HEK293T (cell line): ENCODE measurements around the gene RNF103.
"Not testable (repeated sequence)": the region's sequence is repeated elsewhere in the genome, so short reads cannot be mapped to it uniquely, and the experiment has no call there.

ENCODE experiments used
- CTCF ChIA-PET: fragments of 350-600 bp; formaldehyde crosslinking; extraction: SDS; loops from one replicate; lab custom pipeline; 2021; ENCODE audit warnings: antibody characterized with exemption, inconsistent platforms; lab: Yijun Ruan, JAX
- POLR2A ChIA-PET: fragments of 350-600 bp; formaldehyde crosslinking; extraction: SDS; loops from one replicate; lab custom pipeline; 2020; ENCODE audit warnings: antibody characterized with exemption, inconsistent platforms; lab: Yijun Ruan, JAX
- DNase-seq: peaks from one replicate; pipeline ENCODE4 v3.0.0; 2012; ENCODE audit warnings: mixed read lengths; ENCODE audit errors: extremely low spot score
- ARNT ChIP-seq: fragments of 450-650 bp; IDR thresholded peaks from 2 replicates; pipeline ENCODE4 v1.6.1; 2017; ENCODE audit warnings: mild to moderate bottlenecking
- BHLHE40 ChIP-seq: fragments of 450-650 bp; IDR thresholded peaks from 2 replicates; pipeline ENCODE4 v1.6.1; 2016; ENCODE audit warnings: mild to moderate bottlenecking, moderate library complexity, borderline replicate concordance
- CTBP1 ChIP-seq: fragments of 450-650 bp; IDR thresholded peaks from 2 replicates; pipeline ENCODE4 v1.6.1; 2016; ENCODE audit warnings: borderline replicate concordance
- ELF4 ChIP-seq: fragments of 450-650 bp; IDR thresholded peaks from 2 replicates; pipeline ENCODE4 v1.6.1; 2017; ENCODE audit warnings: antibody characterized with exemption
- FOXA1 ChIP-seq: fragments of 450-650 bp; IDR thresholded peaks from 2 replicates; pipeline ENCODE4 v1.6.1; 2016; ENCODE audit warnings: mild to moderate bottlenecking
- FOXK2 ChIP-seq: fragments of 450-650 bp; IDR thresholded peaks from 2 replicates; pipeline ENCODE4 v1.6.1; 2016; ENCODE audit warnings: mild to moderate bottlenecking
- FOXM1 ChIP-seq: fragments of 450-650 bp; IDR thresholded peaks from 2 replicates; pipeline ENCODE4 v1.6.1; 2017; ENCODE audit warnings: mild to moderate bottlenecking, borderline replicate concordance
- HDGF ChIP-seq: fragments of 450-650 bp; IDR thresholded peaks from 2 replicates; pipeline ENCODE4 v1.6.1; 2017; ENCODE audit warnings: antibody characterized with exemption, borderline replicate concordance
- L3MBTL2 ChIP-seq: fragments of 450-650 bp; conservative IDR thresholded peaks from 2 replicates; pipeline ENCODE4 v1.6.1; 2016; ENCODE audit warnings: mild to moderate bottlenecking
- LEF1 ChIP-seq: fragments of 450-650 bp; IDR thresholded peaks from 2 replicates; pipeline ENCODE4 v1.6.1; 2017; ENCODE audit warnings: mild to moderate bottlenecking, borderline replicate concordance
- NFRKB ChIP-seq: fragments of 450-650 bp; IDR thresholded peaks from 2 replicates; pipeline ENCODE4 v1.6.1; 2016; ENCODE audit warnings: mild to moderate bottlenecking, moderate library complexity
- SP1 ChIP-seq: fragments of 450-650 bp; IDR thresholded peaks from 2 replicates; pipeline ENCODE4 v1.6.1; 2017
- SUZ12 ChIP-seq: fragments of 450-650 bp; IDR thresholded peaks from 2 replicates; pipeline ENCODE4 v1.6.1; 2016; ENCODE audit warnings: mild to moderate bottlenecking
- TARDBP ChIP-seq: fragments of 450-650 bp; IDR thresholded peaks from 2 replicates; pipeline ENCODE4 v1.6.1; 2016
- ZNF384 ChIP-seq: fragments of 450-650 bp; IDR thresholded peaks from 2 replicates; pipeline ENCODE4 v1.6.1; 2016
- TF ChIP-seq, protein P1 (sequence below): fragments of 450-650 bp; IDR thresholded peaks from 2 replicates; pipeline ENCODE4 v1.6.1; 2016

RNF103 gene

GRCh38 chr2:86592547-86593230, 31.0 kb downstream of the RNF103 start:
- DNase-seq: no peak
- TF ChIP-seq TARDBP (no peak), BHLHE40 (no peak)
- TF ChIP-seq, protein P1, sequence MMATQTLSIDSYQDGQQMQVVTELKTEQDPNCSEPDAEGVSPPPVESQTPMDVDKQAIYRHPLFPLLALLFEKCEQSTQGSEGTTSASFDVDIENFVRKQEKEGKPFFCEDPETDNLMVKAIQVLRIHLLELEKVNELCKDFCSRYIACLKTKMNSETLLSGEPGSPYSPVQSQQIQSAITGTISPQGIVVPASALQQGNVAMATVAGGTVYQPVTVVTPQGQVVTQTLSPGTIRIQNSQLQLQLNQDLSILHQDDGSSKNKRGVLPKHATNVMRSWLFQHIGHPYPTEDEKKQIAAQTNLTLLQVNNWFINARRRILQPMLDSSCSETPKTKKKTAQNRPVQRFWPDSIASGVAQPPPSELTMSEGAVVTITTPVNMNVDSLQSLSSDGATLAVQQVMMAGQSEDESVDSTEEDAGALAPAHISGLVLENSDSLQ: no peak
- CTCF ChIA-PET: no interaction called here
- POLR2A ChIA-PET: no interaction called here

- POLR2A ChIA-PET, DNase-seq: not testable (repeated sequence)
- CTCF ChIA-PET: interaction anchor here (0.7 kb wide), 1 partner anchor 407 kb away, joined by 3 read pairs; no protein-coding TSS in a partner anchor
Observed at GRCh38 chr2:86589701-86590100, 34.0 kb downstream of the RNF103 start.

- no peak for TF ChIP-seq CTBP1
- ChIA-PET POLR2A (no interaction called here), CTCF (no interaction called here)
- DNase-seq: no peak
Observed at GRCh38 chr2:86584151-86584913, 39.3 kb downstream of the RNF103 start.

DNA sequence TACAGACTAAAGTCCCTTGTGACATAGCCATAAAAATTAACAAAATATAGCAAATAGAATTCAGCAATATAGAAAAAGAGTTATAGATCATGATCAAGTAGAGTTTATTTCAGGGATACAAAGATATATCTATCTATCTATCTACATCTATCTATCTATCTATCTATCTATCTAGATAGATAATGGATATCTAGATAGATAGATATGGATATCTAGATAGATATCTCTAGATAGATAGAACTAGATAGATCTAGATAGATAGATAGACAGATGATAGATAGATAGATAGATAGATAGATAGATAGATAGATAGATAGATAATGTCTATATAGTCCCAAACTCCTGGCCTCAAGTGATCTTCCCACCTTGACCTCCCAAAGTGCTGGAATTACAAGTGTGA, 43.1 kb downstream of the RNF103 start:
- TF ChIP-seq FOXA1: no peak
- no peak for TF ChIP-seq ELF4
- no peak for TF ChIP-seq ZNF384
- no peak for TF ChIP-seq CTBP1
- no peak for TF ChIP-seq FOXM1
- TF ChIP-seq BHLHE40: no peak
- TF ChIP-seq NFRKB: no peak
- TF ChIP-seq SP1: no peak
- no peak for TF ChIP-seq FOXK2
- TF ChIP-seq HDGF: no peak
- no peak for TF ChIP-seq L3MBTL2
- no peak for TF ChIP-seq TARDBP
- ChIA-PET POLR2A (no interaction called here), CTCF (no interaction called here)
- no peak for DNase-seq

- CTCF ChIA-PET: no interaction called here
- no peak for DNase-seq
Observed at GRCh38 chr2:86577817-86578456, 45.7 kb downstream of the RNF103 start.

GRCh38 chr2:86570059-86570458, 53.6 kb downstream of the RNF103 start:
- CTCF ChIA-PET: interaction anchor here (0.5 kb wide), 1 partner anchor 1130 kb away, joined by 5 read pairs; no protein-coding TSS in a partner anchor
- TF ChIP-seq L3MBTL2 (no peak), SP1 (no peak), SUZ12 (no peak), BHLHE40 (no peak), HDGF (no peak), NFRKB (no peak), ARNT (no peak), FOXM1 (no peak), TARDBP (no peak)
- TF ChIP-seq, protein P1: no peak
- POLR2A ChIA-PET: no interaction called here
- no peak for DNase-seq

More at GRCh38 chr2:86577817-86578456, 45.7 kb downstream of the RNF103 start:
- POLR2A ChIA-PET: no interaction called here
- TF ChIP-seq FOXM1: no peak
- no peak for TF ChIP-seq TARDBP
- TF ChIP-seq SUZ12: no peak
- no peak for TF ChIP-seq ELF4
- no peak for TF ChIP-seq ZNF384
- no peak for TF ChIP-seq CTBP1
- TF ChIP-seq LEF1: no peak
- no peak for TF ChIP-seq L3MBTL2
- no peak for TF ChIP-seq BHLHE40
- TF ChIP-seq NFRKB: no peak
- no peak for TF ChIP-seq FOXK2
- TF ChIP-seq SP1: no peak
- TF ChIP-seq, protein P1: no peak

- POLR2A ChIA-PET: no interaction called here
- DNase-seq: no peak
- CTCF ChIA-PET: no interaction called here
- TF ChIP-seq, protein P1: no peak
- TF ChIP-seq FOXA1: no peak
- no peak for TF ChIP-seq LEF1
Observed at GRCh38 chr2:86566821-86567190, 56.9 kb downstream of the RNF103 start.
